Activated CD8-positive, alpha-beta T cell treated with anti-CD3 and anti-CD28 coated beads for 36 hours (primary cell): ENCODE data around the gene DROSHA. TPM values are rescaled to one million over a fixed set of nuclear protein-coding genes. Genes with fewer than 3 reads are reported as not detected.

Experiments
- ATAC-seq: fragments of 200-7000 bp; cut with Tn5 transposase; one replicate; pipeline ENCODE4 v1.10.0; 2021; ENCODE audit warnings: mild to moderate bottlenecking, moderate library complexity
- CTCF ChIA-PET: fragments of 350-600 bp; sonication (Branson Sonifier 250); formaldehyde crosslinking; loops from one replicate; lab custom pipeline; 2021; ENCODE audit warnings: antibody characterized with exemption; lab: Charles Lee
- POLR2A ChIA-PET: fragments of 350-600 bp; sonication (Branson Sonifier 250); formaldehyde crosslinking; loops from one replicate; lab custom pipeline; 2021; ENCODE audit warnings: antibody characterized with exemption; lab: Charles Lee
- DNase-seq: peaks from one replicate; pipeline ENCODE4 v3.0.0-alpha.2; 2020
- H3K27ac Mint-ChIP-seq: one replicate; pipeline ENCODE4 v1.8.0; 2021; ENCODE audit warnings: mild to moderate bottlenecking, mixed read lengths
- H3K27me3 Mint-ChIP-seq: one replicate; pipeline ENCODE4 v1.8.0; 2021; ENCODE audit warnings: mixed read lengths
- H3K36me3 Mint-ChIP-seq: one replicate; pipeline ENCODE4 v1.8.0; 2021; ENCODE audit warnings: low read depth, mixed read lengths
- H3K4me1 Mint-ChIP-seq: one replicate; pipeline ENCODE4 v1.8.0; 2021; ENCODE audit warnings: low read depth, mixed read lengths
- H3K4me3 Mint-ChIP-seq: one replicate; pipeline ENCODE4 v1.8.0; 2021; ENCODE audit warnings: mild to moderate bottlenecking, moderate library complexity, mixed read lengths
- H3K9me3 Mint-ChIP-seq: one replicate; pipeline ENCODE4 v1.8.0; 2021; ENCODE audit warnings: mixed read lengths
- CTCF ChIP-seq: fragments of 200-600 bp; IDR thresholded peaks from one replicate; pipeline ENCODE4 v1.8.0; 2022; ENCODE audit warnings: antibody characterized with exemption, mild to moderate bottlenecking
- intact Hi-C: fragments of 100-400 bp; cut with micrococcal nuclease; formaldehyde crosslinking; loops from one replicate; pipeline ENCODE4 v1.10.0; 2022
- total RNA-seq, 2 experiments: library from RNA; stranded (reverse); gene quantifications; one replicate each; pipeline ENCODE4 v1.2.3, GENCODE V29; 2021

The DROSHA gene
- total RNA-seq, 2 experiments from 2014 or later = 57.8 to 61.0 TPM

- H3K27ac Mint-ChIP-seq = no peak overlapping the region
- H3K4me3 Mint-ChIP-seq = no peak overlapping the region
- ChIA-PET CTCF (no interaction called here), POLR2A (no interaction called here)
- no peaks in the 10 kb centered on the region for H3K4me1 Mint-ChIP-seq
- no peaks in the 10 kb centered on the region for H3K27me3 Mint-ChIP-seq
- intact Hi-C loops = no loop called here
- no peaks in the 10 kb centered on the region for H3K9me3 Mint-ChIP-seq
- DNase-seq = no peak
- no peak for ATAC-seq
- no peak for TF ChIP-seq CTCF
- H3K36me3 Mint-ChIP-seq = peaks cover 41% of the 10 kb centered on the region
These were observed 54.4 kb downstream of the DROSHA start for GRCh38 chr5:31477516-31477915.

- H3K9me3 Mint-ChIP-seq = no peaks in the 10 kb centered on the region
- POLR2A ChIA-PET = no interaction called here
- DNase-seq (no peak), ATAC-seq (no peak)
- H3K4me3 Mint-ChIP-seq = no peak overlapping the region
- no peaks in the 10 kb centered on the region for H3K27me3 Mint-ChIP-seq
- TF ChIP-seq CTCF = no peak
- CTCF ChIA-PET = no interaction called here
- H3K27ac Mint-ChIP-seq = no peak overlapping the region
- H3K36me3 Mint-ChIP-seq = peaks cover 37% of the 10 kb centered on the region
- intact Hi-C loops = no loop called here
- no peaks in the 10 kb centered on the region for H3K4me1 Mint-ChIP-seq
These were observed 55.2 kb downstream of the DROSHA start for GRCh38 chr5:31476738-31477141.

- no peaks in the 10 kb centered on the region for H3K4me1 Mint-ChIP-seq
- intact Hi-C loops = no loop called here
- no peak for ATAC-seq
- H3K36me3 Mint-ChIP-seq = peaks cover 49% of the 10 kb centered on the region
- no peak overlapping the region for H3K27ac Mint-ChIP-seq
- TF ChIP-seq CTCF = no peak
- no peak overlapping the region for H3K4me3 Mint-ChIP-seq
- CTCF ChIA-PET = no interaction called here
- H3K9me3 Mint-ChIP-seq = no peaks in the 10 kb centered on the region
- POLR2A ChIA-PET = no interaction called here
- no peak for DNase-seq
- no peaks in the 10 kb centered on the region for H3K27me3 Mint-ChIP-seq
These were observed 60.0 kb downstream of the DROSHA start for GRCh38 chr5:31471916-31472315.

DNA sequence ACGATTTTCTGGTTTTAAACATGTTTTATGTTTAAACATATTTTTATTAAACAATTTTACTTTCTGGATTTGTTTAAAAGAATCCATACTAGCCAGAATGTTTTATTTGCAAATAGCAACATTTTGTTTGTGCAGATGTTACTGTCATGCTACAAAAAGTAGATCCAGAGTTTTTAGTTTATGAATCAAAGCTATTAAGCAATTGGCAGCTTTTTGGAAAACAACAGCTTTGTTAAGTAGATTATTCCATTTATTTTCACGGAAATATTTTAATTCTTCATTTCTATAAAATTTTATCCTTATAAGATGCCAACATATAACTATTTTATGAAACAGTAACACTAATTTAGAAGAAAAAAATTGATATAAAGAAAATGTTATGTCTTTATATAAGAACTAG lies 60.9 kb downstream of the DROSHA start:
- peaks cover 57% of the 10 kb centered on the region for H3K36me3 Mint-ChIP-seq
- H3K4me3 Mint-ChIP-seq = no peak overlapping the region
- POLR2A ChIA-PET = no interaction called here
- no peak for DNase-seq
- TF ChIP-seq CTCF = no peak
- CTCF ChIA-PET = no interaction called here
- no peaks in the 10 kb centered on the region for H3K27me3 Mint-ChIP-seq
- no peak for ATAC-seq
- no peaks in the 10 kb centered on the region for H3K4me1 Mint-ChIP-seq
- H3K27ac Mint-ChIP-seq = no peak overlapping the region
- intact Hi-C loops = no loop called here
- no peaks in the 10 kb centered on the region for H3K9me3 Mint-ChIP-seq

DNA sequence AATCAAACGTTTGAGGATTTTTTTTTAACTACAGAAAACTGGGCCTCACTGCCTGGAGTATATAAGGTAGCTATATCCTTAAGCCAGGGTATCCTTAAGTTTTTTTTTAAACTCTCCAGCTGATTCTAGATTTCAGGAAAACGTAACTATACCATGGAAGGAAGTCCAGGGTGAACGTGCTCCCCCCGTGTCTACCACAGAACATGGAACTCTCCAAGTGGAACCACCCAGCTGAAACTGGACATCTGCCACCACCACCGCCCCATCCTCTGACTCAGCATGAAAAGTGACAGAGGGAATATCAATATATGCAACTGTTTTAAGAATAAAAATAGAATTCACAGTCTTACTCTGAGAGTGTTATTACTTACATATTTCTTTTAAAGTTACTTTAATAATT lies 61.3 kb downstream of the DROSHA start:
- H3K27me3 Mint-ChIP-seq = no peaks in the 10 kb centered on the region
- DNase-seq (no peak), ATAC-seq (no peak)
- no peaks in the 10 kb centered on the region for H3K9me3 Mint-ChIP-seq
- intact Hi-C loops = no loop called here
- H3K4me1 Mint-ChIP-seq = no peaks in the 10 kb centered on the region
- peaks cover 59% of the 10 kb centered on the region for H3K36me3 Mint-ChIP-seq
- no peak overlapping the region for H3K4me3 Mint-ChIP-seq
- ChIA-PET POLR2A (no interaction called here), CTCF (no interaction called here)
- TF ChIP-seq CTCF = no peak
- no peak overlapping the region for H3K27ac Mint-ChIP-seq
